HG02798 (cell line): ENCODE measurements around the gene ITGB7.
A peak's percentile ranks its signal among the peaks of the same experiment; 100 is the strongest.

Source experiments
- ATAC-seq: cut with Tn5 transposase; IDR thresholded peaks from one replicate; pipeline ENCODE4 v1.9.1; 2021; ENCODE audit warnings: mild to moderate bottlenecking; ENCODE audit not compliant: unreplicated experiment, poor library complexity

The ITGB7 gene, protein sequence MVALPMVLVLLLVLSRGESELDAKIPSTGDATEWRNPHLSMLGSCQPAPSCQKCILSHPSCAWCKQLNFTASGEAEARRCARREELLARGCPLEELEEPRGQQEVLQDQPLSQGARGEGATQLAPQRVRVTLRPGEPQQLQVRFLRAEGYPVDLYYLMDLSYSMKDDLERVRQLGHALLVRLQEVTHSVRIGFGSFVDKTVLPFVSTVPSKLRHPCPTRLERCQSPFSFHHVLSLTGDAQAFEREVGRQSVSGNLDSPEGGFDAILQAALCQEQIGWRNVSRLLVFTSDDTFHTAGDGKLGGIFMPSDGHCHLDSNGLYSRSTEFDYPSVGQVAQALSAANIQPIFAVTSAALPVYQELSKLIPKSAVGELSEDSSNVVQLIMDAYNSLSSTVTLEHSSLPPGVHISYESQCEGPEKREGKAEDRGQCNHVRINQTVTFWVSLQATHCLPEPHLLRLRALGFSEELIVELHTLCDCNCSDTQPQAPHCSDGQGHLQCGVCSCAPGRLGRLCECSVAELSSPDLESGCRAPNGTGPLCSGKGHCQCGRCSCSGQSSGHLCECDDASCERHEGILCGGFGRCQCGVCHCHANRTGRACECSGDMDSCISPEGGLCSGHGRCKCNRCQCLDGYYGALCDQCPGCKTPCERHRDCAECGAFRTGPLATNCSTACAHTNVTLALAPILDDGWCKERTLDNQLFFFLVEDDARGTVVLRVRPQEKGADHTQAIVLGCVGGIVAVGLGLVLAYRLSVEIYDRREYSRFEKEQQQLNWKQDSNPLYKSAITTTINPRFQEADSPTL

DNA sequence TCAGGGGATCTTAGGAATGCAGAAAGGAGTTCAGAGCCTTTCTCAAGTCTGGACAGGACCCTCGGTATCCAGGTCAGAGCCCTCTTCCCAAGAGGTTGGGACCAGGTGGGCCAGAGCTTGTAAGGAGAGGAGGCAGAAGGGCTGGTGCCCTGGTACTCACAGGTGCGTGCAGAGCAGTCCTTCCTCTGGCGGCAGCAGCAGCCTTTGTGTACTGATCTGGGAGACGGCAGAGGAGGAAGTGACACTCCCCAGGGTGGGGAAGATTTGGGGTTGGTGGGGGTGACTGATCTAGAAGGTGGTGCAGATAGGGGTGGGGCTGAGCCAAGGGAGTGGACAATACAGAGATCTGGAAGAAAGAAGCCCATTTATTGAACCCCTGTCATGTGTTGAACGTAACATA is at the start of gene ITGB7:
TSS of gene ITGB7 (minus strand) at position 210 of the 400 bp plus-strand sequence. CDS start 6,808 bp downstream, outside the sequence.
- ATAC-seq: peak; percentile 48

DNA sequence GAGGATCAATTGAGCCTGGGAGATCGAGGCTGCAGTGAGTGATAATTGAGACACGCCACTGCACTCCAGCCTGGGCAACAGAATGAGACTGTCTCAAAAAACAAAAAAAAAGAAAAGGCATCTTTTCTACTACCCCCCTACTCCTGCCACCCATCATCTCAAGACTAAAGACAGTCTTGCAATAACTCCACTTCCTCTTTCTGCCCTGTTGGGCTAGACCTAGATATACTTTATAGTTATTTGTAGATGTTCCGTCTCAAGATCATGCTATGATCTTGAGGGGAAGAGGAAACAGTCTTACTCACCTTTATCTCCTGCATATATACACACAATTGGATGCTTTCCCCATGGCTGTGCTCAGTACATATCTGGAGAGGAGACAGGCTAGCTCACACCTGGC is 48.9 kb upstream of the ITGB7 start:
- ATAC-seq: no peak

DNA sequence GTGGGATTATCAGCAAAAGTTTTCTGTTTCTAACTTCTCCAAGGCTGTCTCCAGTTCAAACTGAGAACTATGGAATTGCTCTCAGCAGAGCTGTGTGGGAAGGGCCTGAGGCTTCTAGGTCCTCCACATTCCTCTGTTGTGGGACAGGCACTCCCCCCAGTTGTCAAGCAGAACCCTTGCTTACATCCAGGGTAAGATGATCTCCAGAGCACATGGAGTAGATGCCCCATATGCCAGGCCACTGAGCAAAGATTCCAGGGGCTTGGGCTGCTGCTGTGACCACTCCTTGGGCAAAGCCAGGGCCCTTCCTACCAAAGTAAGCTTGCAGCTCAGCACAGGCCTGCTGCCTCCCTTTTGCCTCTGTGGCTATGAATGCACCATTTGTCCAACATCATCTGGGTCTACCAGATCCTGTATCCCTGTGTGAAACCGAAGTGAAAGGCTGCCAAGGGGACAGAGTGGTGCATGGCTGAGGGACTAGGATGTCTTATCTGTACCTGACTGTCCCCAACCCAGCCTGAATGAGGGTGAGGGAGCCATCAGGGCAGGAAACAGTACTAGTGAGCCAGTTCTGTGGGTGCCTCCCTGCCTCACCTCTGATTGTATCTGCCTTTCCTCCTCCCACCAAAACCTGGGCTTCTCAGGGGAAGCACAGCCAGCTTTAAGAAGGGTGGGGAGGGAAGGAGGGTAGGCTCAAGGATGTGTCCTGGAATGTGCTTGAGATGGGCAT is 47.9 kb upstream of the ITGB7 start:
- no peak for ATAC-seq

DNA sequence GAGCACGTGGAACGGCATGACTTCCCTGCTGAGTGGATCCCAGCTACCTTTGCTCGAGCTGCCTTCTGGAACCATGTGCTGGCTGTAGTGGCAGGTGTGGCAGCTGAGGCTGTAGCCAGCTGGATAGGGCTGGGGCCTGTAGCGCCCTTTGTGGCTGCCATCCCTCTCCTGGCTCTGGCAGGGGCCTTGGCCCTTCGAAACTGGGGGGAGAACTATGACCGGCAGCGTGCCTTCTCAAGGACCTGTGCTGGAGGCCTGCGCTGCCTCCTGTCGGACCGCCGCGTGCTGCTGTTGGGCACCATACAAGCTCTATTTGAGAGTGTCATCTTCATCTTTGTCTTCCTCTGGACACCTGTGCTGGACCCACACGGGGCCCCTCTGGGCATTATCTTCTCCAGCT is 46.2 kb upstream of the ITGB7 start:
- no peak for ATAC-seq

DNA sequence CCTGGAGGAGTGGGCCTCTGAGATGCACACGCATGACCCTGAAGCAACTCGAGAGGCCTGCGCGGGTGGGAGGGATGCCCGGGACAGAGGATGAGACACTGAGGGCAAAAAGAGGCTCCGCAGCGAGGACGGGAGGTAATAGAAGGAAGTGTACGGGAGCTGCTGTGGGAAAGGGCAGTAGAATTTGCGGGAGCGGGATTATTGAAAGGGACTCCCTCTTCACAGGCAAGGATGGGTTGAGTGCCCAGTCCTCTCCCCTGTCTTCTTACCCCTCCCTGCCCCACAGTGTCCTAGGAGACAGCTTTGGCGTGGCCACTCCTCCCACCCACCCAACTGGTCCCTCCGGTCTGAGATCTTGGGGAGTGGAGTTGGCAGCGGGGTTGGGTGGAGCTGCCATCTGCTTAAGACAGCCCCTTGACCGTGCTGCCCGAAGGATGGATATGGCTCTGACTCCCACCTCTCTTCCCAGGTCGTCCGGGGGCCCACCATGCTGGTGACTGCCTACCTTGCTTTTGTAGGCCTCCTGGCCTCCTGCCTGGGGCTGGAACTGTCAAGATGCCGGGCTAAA is 45.4 kb upstream of the ITGB7 start:
- no peak for ATAC-seq

DNA sequence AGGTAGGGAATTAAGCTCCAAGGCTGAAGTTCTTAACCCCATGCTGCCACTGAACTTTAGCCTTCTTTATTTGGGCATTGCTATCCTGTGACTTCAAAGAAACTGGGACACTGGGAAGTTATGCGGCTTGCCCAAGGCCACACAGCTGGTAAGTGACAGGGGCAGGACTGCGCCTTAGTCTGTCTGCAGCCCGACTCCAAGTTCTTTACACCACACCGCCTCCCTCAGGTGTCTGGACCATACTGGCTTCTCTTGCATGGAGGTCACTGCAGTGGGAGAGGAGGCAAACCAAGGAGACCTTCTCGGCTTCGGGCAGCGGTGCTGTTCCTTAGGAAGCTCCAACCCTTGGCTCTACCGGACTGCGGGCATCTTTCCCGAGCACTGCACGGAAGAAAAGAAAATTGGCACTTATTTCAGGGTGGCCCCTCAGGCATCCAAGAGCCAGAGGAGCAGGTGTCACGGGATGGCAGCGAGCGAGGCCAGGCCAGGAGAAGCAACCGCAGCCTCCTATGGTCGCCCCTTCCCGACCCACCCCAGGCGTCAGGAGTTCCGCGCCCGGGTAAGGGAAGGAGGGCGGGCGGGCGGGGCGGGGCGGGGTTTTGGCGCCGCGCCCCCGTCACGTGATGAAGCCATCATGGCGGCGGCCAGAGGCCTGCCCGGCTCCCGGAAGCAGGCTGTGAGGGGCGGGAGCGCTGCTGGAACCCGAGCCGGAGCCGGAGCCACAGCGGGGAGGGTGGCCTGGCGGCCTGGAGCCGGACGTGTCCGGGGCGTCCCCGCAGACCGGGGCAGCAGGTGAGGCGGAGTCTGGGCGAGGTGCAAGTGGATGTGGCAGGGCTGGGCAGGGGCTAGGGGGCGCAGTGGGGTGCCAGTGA is 44.7 kb upstream of the ITGB7 start:
- ATAC-seq: peak; percentile 84

DNA sequence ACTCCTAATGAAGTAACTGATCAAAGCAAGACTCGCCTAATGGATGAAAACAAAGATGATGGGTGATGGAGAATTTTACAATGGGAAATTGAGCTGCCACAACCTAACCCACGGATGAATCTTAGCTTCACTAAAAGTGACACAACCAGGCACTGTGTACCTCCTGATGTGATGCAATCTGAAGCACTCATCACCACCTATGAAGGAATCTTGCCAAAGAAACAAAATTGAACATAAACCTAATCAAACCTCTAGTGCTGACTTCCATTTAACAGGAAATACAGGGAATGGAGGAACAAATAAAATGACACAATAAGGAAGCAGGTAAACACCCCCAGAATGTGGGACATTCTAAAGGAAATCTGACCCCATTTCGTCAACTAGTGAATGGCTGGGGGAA is 38.2 kb upstream of the ITGB7 start:
- no peak for ATAC-seq

DNA sequence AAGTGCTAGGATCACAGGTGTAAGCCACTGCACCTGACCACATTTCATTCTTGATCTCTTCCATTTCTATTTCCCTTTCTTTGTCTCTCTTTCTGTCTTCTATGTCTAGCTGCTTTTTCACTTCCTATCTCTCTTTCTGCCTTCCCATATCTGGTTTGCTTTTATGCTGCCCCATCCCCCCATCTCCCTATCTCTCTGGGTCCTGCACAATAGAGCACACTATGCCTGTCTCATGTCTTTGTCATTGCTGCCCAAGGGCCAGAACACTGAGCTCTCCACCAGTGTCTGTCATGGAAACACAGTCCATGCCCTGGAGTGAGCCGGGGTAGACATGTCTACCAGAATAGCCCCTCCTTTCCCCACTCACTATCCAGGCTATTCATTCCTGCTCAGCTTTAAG is 37.3 kb upstream of the ITGB7 start:
- no peak for ATAC-seq

DNA sequence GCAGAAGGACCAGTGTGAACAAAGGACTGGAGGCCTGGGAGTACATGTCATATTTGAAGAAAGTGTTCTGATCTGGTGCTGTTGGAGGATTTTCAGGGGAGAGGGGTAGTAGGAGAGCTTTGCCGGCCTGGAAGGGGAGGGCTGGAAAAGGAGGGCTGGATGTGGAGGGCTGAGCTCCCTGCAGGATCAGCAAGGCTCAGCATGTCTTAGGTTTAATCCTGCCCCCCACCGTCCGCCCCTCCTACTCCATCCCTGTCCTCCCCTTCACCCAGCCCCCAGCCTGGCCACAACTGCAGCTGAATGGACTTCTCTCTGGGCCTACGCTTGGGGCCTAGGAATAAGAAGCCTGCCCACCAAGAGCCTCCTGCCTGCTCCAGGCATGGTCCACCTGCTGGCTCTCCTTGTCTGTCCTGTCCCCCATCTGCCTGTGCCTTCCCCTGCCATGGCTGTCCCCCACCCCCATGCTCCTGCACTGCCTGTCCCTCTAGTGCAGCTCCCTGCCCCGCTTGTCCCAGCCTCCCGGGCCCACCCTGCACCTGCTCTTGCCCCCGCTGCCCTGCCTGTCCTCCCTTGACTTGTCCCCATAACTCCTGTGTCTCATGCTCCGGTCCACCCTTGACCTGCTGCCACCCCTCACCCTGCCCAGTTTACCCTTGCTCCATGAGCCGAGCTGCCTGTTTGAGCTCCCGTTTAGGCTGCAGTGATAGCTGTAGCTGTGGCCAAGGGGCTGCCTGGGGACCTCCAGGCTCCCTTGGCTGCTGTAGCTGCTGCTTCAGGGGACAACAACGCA is 34.8 kb upstream of the ITGB7 start:
- no peak for ATAC-seq

DNA sequence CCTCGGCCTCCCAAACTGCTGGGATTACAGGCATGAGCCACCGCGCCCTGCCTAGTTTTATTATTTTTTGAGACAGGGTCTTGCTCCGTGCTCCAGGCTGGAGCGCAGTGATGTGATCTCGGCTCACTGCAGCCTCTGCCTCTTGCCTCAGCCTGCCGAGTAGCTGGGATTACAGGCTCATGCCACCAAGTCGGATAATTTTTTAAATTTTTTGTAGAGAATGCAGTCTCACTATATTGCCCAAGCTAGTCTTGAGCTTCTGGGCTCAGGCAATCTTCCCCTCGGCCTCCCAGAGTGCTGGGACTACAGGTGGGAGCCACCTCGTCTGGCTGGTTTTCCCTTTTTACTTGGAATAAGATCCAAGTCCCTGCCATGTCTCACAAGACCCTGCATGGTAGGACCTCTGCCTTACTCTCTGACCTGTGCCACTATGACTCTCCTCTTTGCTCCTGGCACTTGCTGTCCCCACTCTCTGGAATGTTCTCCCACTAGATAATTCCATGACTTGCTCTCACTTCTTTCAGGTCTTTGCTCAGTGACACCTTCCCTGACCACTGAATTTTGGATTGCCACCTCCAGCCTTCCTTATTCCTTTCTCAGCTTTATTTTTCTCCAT is 32.7 kb upstream of the ITGB7 start:
- ATAC-seq: no peak

DNA sequence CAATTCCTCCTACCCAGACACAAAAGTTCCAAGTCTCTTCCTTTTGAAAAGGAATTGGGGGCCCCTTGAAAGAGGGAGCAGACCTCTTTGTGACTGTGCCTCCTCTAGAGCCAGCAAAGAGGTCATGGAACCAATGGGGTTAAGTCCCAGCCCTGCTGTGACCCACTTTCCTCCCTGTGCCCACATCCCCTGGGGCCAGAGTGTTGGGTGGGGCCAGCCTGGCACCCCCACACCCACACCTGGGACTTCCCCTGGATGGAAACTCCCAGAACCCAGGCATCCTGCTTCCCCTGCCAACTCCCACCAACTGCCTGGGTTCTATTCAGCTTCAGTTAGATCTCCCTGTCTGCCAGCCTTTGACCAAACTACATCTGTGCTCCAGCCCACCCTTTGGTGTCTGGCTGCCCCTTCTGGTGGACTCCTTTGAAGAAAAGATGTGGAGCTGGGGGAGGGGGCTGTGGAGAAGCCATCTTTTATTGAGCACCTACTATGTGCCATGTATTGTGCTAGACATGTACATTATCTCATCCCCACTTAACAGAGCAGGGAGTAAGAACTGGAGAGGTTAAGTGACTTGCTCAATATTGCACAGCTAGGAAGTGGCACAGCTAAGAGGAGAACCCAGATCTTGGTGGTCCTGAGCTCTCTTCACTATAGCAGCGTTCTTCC is 29.5 kb upstream of the ITGB7 start:
- no peak for ATAC-seq

DNA sequence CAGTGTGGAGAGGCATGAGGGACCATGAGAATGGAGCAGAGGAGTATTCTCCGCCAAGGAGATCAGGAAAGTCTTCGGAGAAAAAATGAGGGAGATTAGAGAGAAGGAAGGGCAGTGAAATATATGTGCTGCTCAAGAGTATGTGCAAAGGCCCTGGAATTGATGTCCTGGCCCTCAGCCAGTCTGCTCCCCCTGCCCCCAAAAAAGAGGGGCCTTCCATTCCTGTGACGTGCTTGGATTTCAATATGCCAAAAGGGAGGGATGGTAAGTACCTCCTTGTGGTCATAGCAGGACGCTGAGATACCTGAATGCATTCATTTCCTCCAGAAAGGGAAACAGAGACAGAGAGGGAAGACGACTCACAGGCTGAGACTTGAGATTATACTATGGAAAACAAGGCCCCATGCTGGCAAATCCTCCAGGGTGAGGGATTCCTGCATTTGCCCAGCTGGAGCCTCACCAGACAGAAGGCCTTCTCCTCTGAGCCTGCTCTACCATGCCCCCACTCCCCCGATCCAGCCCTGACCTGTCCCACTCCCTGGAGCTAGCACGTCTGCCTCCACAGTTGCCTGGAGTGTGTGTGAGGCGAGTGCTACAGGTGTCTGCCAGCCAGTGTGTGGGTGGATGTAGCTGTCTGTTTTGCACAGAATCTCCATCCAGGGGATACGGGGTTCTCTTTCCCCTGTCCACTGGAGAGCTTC is 28.8 kb upstream of the ITGB7 start:
- ATAC-seq: no peak

DNA sequence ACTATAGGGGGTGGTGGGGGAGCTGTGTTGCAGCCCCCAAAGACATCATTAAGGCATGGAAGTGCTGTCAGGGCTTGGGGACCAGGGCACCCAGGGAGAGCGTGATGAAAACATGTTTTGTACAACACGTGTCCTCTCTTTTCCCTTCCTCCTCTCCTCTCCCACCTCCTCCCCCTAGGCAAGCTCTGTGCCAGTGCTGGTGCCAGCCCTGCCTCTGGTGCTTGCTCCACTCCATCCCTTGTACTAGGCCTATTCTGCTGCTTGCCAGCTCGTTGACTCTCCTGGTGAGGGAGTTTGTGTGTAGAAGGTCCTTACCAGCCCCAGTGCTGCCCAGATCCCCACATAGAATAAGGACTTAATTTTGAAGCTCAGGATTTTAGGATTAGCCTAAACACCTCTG is 28.1 kb upstream of the ITGB7 start:
- no peak for ATAC-seq

DNA sequence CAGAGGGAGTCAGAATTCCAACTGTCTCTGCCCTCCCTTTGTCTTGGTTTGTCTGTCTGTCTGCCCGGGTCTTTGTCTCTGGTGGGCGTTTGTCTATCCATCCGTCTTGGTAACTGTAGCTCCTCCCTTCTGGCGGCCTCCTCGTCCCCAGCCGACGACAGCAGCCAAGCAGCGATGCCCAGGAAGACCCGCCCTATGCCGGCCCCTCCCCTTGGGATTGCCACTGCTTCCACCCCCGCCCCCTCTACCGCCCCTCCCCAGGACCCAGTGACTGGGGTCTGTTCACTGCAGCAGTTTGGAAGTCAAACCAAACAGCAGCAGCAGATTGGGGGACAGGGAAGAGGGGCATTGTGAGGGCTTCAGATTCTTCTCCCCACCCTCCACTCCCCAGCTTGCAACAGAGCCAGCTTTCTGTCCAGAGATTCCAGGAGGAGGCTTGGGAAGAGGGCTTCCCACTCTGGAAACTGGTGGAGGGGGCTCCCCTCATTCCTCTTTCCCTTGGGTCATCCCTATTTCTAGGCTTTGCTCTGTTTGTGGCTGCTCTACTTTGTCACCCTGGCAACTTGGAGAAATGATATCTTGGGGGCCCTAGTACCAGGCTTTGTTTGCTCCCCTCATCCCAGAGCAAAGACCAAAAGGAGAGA is 27.3 kb upstream of the ITGB7 start:
- no peak for ATAC-seq

DNA sequence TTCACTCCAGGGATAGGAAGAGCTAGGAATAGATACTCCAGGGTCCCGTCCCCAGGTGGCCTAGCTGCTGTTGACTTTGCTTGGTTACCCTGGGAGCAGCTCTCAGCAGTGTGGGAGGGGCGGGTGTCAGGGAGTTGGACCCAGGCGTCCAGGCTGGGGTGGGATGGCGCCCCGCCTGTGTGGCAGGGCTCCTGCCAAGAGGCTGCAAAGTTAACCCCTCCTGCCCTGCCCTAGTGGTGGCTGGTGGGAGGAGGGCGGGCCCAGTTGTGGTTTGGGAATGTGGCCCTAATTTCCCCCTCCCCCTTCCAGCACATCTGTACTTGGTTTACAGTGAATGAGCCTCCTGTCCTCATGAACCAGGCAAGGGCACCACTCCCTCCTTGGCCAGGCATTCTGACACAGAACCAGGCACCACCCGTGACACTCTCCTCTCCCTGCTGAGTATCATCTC is 26.6 kb upstream of the ITGB7 start:
- ATAC-seq: no peak

DNA sequence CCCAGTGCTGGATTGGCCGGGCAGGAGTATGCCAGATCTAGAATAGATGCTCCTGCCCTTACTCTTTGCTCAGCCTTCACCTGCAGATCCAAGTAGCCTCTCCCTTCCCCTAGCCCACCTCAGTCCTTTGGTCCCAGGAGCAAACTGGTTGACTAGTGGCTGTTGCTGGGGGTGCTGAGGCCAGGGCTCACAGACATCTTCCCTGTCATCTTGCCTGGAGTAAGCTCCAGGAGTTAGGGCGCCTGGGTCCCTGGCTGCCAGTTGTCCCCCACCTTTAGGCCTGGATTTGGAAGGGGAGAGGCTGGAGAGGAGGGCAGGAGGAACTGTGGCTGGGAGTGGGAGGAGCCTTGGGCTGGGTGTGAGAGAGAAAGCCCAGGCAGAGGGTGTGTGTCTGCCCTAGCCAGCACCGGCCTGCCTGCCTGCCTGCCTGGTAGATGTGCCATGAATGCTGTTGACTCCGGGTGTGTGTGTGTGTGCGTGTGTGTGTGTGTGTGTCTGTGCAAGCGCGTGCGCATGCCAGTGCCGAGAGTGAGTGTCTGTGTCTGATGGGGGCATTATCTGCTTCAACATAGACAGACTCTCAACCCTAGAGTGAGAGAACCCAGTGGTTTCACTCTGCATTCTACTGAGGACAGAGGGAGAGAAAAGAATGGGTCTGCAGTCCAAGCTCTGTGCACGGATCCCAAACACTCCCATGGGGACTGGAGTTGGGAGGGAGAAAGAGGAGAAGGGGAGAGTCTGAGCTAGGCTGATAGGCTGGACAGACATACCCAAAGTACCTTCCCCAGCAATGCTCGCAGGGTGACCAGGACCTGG is 25.8 kb upstream of the ITGB7 start:
- no peak for ATAC-seq
